ENCODE data around the gene RSPO4.

- no peak for TF ChIP-seq CTCF (IDR thresholded peaks at IDR 0.05)
- TF ChIP-seq POLR2A (IDR thresholded peaks at IDR 0.05): no peak
Observed at GRCh38 chr20:1014471-1014870, 12.4 kb upstream of the RSPO4 start.

Measured in body of pancreas (tissue), 4 donors.